HG02970 (cell line): ENCODE measurements around the gene FAM227B.

Experiments
- ATAC-seq: cut with Tn5 transposase; IDR thresholded peaks from one replicate; pipeline ENCODE4 v1.9.1; 2021; ENCODE audit warnings: mild to moderate bottlenecking, moderate library complexity, moderate number of reproducible peaks; ENCODE audit not compliant: unreplicated experiment, low FRiP score

FAM227B gene

DNA sequence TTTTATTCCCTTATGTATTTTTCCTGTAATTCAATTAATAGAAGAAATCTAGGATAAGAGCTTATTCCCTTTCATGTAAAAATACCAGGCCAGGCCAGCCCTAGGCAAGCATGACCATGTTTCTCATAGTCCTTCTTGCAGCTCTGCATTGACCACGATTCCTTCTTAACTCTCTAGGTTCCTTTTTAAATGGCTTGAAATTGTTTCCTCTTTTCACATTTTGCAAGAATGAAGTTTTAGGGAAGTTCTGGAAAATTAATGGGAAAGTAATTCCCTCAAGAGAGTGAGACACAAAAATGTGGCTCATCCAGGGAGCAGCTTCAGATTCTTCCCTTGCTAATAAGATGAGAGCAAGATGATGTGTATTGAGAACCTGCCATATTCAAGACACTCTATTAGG lies 314.1 kb downstream of the FAM227B start:
- no peak for ATAC-seq

DNA sequence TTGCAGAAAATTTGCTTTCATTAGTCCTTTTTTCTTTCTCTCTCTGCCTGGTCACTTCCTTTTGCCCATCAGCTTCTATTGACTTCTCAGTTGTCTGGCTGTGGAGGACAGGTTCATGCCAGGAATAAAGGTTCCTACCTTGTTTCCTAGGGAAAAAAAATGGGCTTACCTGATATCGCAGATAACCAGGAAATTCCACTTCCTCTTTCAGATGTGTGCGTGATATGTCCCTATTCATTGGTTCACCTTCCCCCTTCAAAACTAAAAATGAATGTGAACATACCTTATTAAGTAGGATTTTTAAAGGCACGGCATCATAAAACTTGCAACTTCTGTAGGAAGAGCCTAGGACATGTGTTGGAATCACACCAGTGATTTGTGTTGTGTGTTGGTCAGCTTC lies 317.6 kb downstream of the FAM227B start:
- ATAC-seq: no peak

DNA sequence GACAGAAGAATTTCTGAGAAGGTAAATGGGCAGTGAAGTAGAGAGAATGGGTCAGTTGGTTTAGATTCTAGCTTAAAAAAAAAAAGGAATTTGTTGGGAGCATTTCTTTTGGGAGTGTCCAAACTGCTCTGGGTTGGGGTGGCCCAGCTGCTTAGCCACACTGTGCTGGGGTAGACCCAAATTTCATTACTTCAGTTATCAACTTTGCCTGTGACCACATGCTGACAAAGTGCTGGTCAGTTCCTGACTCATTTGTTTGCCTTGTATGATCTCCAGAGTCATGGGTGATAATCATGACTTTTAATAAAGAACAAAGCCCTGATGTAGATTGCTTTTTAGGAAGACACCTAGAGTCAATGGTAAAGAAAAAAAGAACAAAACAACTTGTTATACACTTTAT lies 319.1 kb downstream of the FAM227B start:
- ATAC-seq: no peak

DNA sequence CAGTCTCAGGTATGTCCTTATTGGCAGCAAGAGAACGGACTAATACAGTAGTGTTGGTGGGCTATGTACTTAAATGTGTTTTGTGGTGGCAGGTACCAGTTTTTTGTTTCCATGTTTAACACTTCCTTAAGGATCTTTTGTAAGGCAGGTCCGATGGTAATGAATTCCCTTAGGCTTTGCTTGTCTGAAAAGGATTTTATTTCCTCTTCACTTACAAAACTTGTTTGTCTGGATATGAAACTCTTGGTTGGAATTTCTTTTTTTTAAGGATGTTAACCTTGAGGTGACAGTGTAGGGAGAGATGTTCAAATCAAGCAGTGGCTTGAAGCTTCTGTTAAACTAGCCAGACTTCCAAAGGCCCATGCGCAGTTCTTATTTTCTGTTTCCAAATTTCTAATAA lies 319.8 kb downstream of the FAM227B start:
- ATAC-seq: no peak

DNA sequence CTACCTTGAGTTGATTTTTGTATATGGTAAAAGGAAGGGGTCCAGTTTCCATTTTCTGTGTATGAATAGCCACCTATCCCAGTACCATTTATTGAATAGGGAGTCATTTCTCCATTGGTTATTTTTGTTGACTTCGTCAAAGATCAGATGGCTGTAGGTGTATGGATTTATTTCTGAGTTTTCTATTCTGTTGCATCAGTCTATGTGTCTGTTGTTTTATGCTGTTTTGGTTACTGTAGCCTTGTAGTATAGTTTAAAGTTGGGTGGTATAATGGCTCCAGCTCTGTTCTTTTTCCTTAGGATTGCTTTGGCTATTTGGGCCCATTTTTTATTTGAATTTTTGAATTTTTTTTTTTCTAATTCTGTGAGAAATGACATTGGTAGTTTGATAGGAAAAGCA lies 323.0 kb downstream of the FAM227B start:
- no peak for ATAC-seq

DNA sequence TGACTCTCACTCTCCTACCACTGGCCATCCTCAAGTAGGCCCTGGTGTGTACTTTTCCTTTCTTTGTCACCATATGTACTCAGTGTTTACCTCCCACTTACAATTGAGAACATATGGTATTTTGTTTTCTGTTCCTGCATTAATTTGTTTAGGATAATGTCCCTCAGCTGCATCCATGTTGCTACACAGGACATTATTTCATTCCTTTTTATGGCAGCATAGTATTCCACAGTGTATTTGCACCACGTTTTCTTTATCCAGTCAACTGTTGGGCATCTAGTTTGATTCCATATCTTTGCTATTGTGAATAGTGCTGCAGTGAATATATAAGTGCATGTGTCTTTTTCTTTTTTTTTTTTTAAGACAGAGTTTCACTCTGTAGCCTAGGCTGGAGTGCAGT lies 324.4 kb downstream of the FAM227B start:
- no peak for ATAC-seq

DNA sequence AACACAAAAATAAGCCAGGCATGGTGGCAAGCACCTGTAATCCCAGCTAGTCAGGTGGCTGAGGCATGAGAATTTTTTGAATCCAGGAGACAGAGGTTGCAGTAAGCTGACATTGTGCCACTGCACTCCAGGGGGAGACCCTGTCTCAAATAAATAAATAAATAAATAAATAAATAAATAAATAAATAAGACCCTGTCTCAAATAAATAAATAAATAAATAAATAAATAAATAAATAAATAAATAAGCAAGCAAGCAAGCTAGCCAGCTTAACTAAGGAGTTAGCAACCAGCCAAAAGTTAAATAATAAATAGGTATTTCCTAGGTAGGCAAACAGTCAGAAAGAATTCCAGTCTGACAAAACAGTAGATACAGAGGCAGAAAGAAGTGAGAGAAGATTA lies 326.7 kb downstream of the FAM227B start:
- no peak for ATAC-seq

DNA sequence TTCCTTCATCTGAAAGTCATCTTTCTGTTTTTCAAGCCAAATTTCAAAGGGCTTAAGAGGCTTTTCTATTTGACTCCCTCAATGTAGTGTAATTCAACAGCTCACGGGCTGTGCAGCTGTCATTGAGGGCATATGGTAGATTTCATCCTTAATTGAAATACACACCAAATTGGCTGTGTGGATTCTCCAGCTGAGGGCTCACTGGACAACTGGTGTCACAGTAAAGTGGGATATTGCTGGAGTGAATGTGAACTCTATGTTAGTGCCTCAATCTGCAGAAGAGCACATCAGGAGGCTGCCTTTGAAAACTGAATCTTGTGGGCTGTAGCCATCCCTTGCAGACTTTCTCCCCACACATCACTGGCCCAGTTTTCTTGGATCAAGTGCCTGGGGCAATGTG lies 330.4 kb downstream of the FAM227B start:
- no peak for ATAC-seq

DNA sequence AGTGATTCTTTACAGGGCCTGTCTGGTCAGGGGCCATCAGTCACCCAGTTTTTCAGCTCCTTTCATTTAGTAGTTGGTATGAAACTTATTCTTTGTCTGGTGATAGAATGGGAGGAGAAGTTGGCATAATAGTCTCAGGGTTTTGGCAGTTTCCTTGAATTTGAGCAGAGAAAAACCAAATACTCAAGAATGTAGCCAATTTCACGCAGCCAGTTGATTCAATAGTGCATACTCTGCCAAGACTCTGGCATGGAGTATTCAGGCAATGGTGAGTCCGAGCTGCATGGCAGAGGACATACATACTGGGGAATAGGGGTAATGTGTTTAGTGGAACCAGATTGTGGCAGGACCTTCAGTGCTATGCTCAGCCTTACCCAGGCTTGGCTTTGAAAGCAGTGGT lies 332.2 kb downstream of the FAM227B start:
- ATAC-seq: no peak

DNA sequence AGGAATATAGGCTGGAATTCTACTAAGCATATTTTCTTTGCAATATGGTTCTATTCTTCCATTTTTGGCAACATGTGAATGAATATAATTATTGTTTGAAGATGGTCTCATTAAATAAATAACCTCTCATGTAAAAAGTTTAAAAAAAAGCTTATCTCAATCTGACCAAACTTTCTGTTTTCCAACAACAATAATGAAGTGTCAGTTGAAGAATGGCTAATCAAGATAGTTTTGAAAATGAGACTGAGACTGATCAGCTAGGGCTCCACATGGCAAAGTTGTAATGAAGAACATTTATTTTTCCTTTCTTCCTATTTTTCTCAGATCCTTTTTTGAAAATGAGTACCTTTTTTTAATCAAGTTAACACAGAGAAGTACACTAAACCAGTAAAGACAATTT lies 333.1 kb downstream of the FAM227B start:
- no peak for ATAC-seq

DNA sequence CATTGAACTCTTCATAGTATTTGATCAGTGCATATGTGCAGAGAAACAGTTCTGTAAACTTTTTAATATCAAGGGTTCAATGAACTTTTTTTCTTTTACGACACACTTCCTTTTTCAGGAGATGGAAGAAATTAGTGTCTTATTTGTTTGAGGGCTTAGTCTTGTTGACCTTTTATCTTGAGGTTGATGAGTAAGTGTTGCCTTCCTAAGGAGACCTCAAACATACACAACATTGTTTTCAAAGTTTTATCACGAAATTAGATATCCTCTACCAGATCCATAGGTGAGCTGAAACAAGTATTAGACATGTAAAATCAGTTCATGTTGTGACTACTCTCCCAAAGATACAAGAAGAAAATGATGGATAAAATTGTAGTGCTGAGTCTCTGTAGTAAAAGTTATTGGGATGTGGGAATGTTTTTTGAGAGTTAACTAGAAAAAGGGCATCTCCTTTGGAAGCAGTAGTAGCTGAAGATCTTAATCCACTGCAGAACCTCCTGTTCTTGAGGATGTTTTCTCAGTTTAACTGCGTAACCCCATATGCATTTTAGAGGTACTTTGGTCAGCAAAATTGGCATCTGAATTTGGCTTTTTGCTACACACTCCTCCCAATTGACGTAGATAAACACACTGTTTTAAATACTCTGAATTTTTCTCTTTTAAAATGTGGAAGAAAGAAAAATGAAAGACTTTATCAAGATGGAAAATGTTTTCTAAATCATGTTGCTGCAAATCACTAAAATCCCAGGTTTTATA lies 333.8 kb downstream of the FAM227B start:
- no peak for ATAC-seq

DNA sequence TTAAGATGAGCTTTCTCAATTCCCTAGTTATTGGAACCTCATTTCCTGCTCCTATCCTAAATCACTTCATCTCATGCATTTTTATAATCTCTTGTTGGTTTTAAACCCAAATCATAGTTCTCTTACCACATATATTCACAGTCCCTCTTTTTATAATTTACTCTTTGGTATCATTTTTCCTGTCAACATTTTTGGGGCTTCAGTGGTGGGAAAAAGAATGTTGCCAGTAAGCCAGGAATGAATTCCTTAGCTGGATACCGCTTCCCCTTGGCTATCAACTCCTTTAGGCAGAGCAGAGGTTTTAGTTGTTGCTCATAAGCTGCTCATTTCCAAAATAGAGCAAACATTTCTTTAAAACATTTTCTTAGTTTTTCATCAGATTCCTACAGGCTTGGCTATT lies 338.3 kb downstream of the FAM227B start:
- no peak for ATAC-seq

DNA sequence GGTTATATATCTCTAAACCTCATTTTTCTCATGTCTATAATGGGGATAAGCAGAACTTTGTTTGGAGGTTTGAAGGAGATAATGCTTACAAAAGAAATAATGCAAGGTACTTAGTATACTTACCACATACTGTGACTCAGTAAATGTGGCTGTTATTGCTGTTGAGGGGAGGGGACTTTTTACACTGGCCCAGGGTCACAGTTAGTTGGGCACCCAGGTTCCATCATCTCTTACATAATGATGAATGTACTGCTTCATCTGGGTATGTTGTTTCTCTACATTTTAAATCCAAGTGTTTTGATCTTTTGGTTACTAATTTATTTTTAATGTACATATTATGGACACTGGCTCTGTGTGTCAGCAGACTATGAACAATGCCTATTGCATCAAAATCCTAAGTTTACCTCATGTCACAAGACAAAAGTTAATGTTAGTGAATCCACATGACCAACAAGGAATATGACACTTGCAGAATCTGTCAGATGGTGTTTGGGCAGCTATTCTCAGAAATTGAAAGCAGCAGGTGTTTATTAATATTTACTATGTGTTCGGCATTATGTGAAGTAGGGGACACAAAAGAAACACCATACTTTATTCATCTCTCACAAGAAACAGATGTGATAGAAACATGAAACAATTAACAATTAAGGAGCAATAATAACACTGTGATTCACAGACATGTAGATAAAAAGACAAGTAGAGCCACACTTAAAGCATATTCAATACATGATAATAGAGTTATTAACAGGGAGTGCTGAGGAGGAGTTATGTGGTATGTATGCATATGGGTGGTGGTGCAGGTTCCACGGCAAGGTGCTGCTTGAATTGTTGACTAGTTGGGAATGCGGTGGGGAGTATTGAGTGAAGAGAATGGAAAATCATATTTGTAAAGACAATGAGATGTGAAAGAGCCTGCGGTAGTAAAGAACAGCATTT lies 340.8 kb downstream of the FAM227B start:
- no peak for ATAC-seq

DNA sequence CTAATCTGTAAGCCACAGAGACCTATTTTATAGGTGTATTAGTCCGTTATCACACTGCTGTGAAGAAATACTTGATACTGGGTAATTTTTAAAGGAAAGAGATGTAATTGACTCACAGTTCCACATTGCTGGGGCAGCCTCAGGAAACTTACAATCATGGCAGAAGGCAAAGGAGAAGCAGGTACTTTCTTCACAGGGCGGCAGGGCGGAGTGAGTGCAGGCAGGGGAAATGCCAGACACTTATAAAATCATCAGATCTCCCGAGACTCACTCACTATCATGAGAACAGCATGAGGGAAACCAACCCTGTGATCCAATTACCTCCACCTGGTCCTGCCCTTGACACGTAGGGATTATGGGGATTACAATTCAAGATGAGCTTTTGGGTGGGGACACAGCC lies 341.9 kb downstream of the FAM227B start:
- no peak for ATAC-seq
